ENCODE results near the gene ECM1. TPM values are rescaled to one million over a fixed set of nuclear protein-coding genes. Genes with fewer than 3 reads are reported as not detected.

The ECM1 gene
- total and polyA plus RNA-seq, 2 donors (not counting 3 experiments of a cell fraction or from before 2014, with no cell fraction given): 7.2 to 16.6 TPM

DNA sequence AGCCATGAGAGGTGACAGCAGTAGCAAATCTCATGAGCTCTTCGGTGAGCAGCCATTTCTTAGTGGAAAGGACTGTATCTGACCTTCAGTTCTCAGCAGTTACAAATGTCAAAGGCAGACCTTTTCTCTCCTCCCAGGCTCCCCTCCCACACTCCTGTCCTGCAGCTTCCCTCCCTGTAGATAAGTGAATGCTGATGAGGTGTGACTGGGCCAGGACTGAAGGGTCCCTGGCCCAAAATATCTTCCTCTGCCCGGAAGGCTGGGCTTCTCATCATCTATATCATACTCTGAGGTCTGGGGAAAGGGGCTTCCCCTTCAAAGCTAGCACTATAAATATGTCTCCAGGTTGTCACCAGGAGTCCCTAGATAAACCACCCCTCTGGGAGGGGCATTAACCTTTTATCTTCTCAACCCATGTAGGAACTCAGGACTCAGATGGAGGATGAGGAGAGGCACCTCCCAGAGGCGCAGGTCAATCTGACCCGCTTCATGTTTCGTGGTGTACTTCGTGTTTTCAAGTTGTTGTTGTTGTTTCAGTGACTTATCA is 37.6 kb downstream of the ECM1 start:
- intact Hi-C loops (cut with micrococcal nuclease) (loop anchor here (5.0 kb wide), 1 partner anchor 83 kb away; no protein-coding TSS in a partner anchor), dilution Hi-C loops (cut with MboI; ENCODE audit: extremely low pct_ligation_motif_present, low sequenced_read_pairs) (no loop called here)
- H3K9me1 ChIP-seq (replicated peaks; ENCODE audit: control insufficient read depth, extremely low read depth, insufficient read depth, low read length): no peaks in the 10 kb centered on the region
- H3K27ac ChIP-seq (ENCODE audit: insufficient read depth, low read depth, low read length): no peak overlapping the region
- H3K4me3 ChIP-seq (replicated peaks in 1 of 3; ENCODE audit: insufficient read depth in 1 of 3, low read depth in 1 of 3, low read length in 3 of 3): no peak overlapping the region
- no peaks in the 10 kb centered on the region for H3K36me3 ChIP-seq (ENCODE audit: control insufficient read depth in 2 of 2, extremely low read depth in 1 of 2, insufficient read depth in 2 of 2, low read length in 2 of 2)
- DNase-seq (ENCODE audit: low read depth, low spot score) (no peak), FAIRE-seq (no peak)
- no peak overlapping the region for H2AFZ ChIP-seq (ENCODE audit: low read depth, low read length)
- H3K4me1 ChIP-seq (ENCODE audit: control insufficient read depth, extremely low read depth, insufficient read depth, low read length): peaks cover 7% of the 10 kb centered on the region
- H4K20me1 ChIP-seq (replicated peaks; ENCODE audit: control insufficient read depth, extremely low read depth, insufficient read depth, low read length): no peaks in the 10 kb centered on the region
- H3K27me3 ChIP-seq (ENCODE audit: control insufficient read depth in 2 of 2, insufficient read depth in 2 of 2, low read length in 2 of 2): peaks cover 2 to 3% of the 10 kb centered on the region in 2 experiments
- TF ChIP-seq FOS (IDR thresholded peaks at IDR 0.05; ENCODE audit: borderline replicate concordance, insufficient read depth, low read length): no peak
- no peak for TF ChIP-seq JUN (IDR thresholded peaks at IDR 0.05; ENCODE audit: borderline replicate concordance, insufficient read depth, insufficient read length, low read depth)
- TF ChIP-seq, protein P1, sequence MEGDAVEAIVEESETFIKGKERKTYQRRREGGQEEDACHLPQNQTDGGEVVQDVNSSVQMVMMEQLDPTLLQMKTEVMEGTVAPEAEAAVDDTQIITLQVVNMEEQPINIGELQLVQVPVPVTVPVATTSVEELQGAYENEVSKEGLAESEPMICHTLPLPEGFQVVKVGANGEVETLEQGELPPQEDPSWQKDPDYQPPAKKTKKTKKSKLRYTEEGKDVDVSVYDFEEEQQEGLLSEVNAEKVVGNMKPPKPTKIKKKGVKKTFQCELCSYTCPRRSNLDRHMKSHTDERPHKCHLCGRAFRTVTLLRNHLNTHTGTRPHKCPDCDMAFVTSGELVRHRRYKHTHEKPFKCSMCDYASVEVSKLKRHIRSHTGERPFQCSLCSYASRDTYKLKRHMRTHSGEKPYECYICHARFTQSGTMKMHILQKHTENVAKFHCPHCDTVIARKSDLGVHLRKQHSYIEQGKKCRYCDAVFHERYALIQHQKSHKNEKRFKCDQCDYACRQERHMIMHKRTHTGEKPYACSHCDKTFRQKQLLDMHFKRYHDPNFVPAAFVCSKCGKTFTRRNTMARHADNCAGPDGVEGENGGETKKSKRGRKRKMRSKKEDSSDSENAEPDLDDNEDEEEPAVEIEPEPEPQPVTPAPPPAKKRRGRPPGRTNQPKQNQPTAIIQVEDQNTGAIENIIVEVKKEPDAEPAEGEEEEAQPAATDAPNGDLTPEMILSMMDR (IDR thresholded peaks at IDR 0.05; ENCODE audit: extremely low read depth in 1 of 2, insufficient read depth in 1 of 2, low read depth in 1 of 2, low read length in 2 of 2): no peak
- no TSS peak for BruUV-seq (replicated peaks)
- no peaks in the 10 kb centered on the region for H3K9me3 ChIP-seq (replicated peaks; ENCODE audit: control insufficient read depth, insufficient read depth, low read length)
- H3K4me2 ChIP-seq (ENCODE audit: insufficient read depth, low read length): no peak overlapping the region
- no peaks in the 10 kb centered on the region for H3K79me2 ChIP-seq (ENCODE audit: control insufficient read depth, insufficient read depth, low read length)
- ChIA-PET POLR2A (no interaction called here), CTCF (interaction anchor here (1.3 to 6.7 kb wide), 3 partner anchors 14 to 268 kb away, joined by 4 to 55 read pairs (median 4); partner anchors contain the start of gene FALEC)
- no peak overlapping the region for H3K9ac ChIP-seq (replicated peaks; ENCODE audit: extremely low read depth, insufficient read depth, low read length)

DNA sequence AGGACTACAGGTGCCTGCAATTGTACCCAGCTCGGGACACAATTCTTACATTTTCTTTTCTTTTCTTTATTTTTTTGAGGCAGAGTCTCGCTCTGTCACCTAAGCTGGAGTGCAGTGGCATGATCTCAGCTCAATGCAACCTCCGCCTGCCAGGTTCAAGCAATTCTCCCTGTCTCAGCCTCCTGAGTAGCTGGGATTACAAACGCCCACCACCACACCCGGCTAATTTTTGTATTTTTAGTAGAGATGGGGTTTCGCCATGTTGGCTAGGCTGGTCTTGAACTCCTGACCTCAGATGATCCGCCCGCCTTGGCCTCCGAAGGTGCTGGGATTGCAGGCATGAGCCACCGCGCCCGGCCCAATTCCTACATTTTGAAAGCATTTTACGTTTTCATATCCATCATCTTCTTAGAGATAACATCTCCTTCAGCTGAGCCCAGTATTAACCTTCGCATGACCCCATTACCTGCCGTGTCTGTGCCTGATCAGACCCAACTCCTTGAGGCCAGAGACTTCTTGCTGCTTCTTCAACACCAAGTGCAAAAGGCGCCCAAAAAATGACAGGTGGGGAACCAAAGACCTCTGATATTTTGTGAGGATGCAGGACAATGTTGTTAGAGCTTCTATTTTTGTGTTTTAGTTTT is 38.5 kb downstream of the ECM1 start:
- Histone ChIP-seq H3K4me3 (replicated peaks in 1 of 3; ENCODE audit: insufficient read depth in 1 of 3, low read depth in 1 of 3, low read length in 3 of 3) (no peak overlapping the region), H3K4me2 (ENCODE audit: insufficient read depth, low read length) (no peak overlapping the region), H3K9me1 (replicated peaks; ENCODE audit: control insufficient read depth, extremely low read depth, insufficient read depth, low read length) (no peaks in the 10 kb centered on the region), H3K4me1 (ENCODE audit: control insufficient read depth, extremely low read depth, insufficient read depth, low read length) (peaks cover 7% of the 10 kb centered on the region), H3K27ac (ENCODE audit: insufficient read depth, low read depth, low read length) (no peak overlapping the region), H3K36me3 (ENCODE audit: control insufficient read depth in 2 of 2, extremely low read depth in 1 of 2, insufficient read depth in 2 of 2, low read length in 2 of 2) (no peaks in the 10 kb centered on the region), H3K79me2 (ENCODE audit: control insufficient read depth, insufficient read depth, low read length) (no peaks in the 10 kb centered on the region), H4K20me1 (replicated peaks; ENCODE audit: control insufficient read depth, extremely low read depth, insufficient read depth, low read length) (no peaks in the 10 kb centered on the region), H2AFZ (ENCODE audit: low read depth, low read length) (no peak overlapping the region), H3K9me3 (replicated peaks; ENCODE audit: control insufficient read depth, insufficient read depth, low read length) (no peaks in the 10 kb centered on the region), H3K27me3 (ENCODE audit: control insufficient read depth in 2 of 2, insufficient read depth in 2 of 2, low read length in 2 of 2) (peaks cover 2 to 3% of the 10 kb centered on the region in 2 experiments), H3K9ac (replicated peaks; ENCODE audit: extremely low read depth, insufficient read depth, low read length) (no peak overlapping the region)
- BruUV-seq (replicated peaks): no TSS peak
- ChIA-PET POLR2A (no interaction called here), CTCF (interaction anchor here (0.6 to 6.7 kb wide), 6 partner anchors 9 to 267 kb away, joined by 3 to 55 read pairs (median 4); partner anchors contain the start of gene FALEC)
- dilution Hi-C loops (cut with MboI; ENCODE audit: extremely low pct_ligation_motif_present, low sequenced_read_pairs) (no loop called here), intact Hi-C loops (cut with micrococcal nuclease) (loop anchor here (5.0 kb wide), 1 partner anchor 84 kb away; no protein-coding TSS in a partner anchor)
- DNase-seq (ENCODE audit: low read depth, low spot score) (no peak), FAIRE-seq (no peak)
- no peak for TF ChIP-seq POLR2A (IDR thresholded peaks at IDR 0.05; ENCODE audit: low read depth, low read length)
- TF ChIP-seq MYC (IDR thresholded peaks at IDR 0.05; ENCODE audit: low read depth, low read length): no peak
- TF ChIP-seq FOS (IDR thresholded peaks at IDR 0.05; ENCODE audit: borderline replicate concordance, insufficient read depth, low read length): no peak
